Sigmoid colon (tissue), 7 donors: Measurements from ENCODE around the gene RORB. TPM values are rescaled to one million over a fixed set of nuclear protein-coding genes. Genes with fewer than 3 reads are reported as not detected.

Experiments used
- DNase-seq: peaks from one replicate; pipeline ENCODE4 v3.0.0-alpha.2; 2019
- H3K27ac ChIP-seq, 4 donors: fragments of 200-600 bp; sonication (generic); one replicate each; pipeline ENCODE4 v1.5.1; 2016 to 2019; ENCODE audit warnings: mild to moderate bottlenecking in 1 of 4
- H3K27me3 ChIP-seq, 3 donors: fragments of 200-600 bp; sonication (generic); one replicate each; pipeline ENCODE4 v1.5.1; 2019; ENCODE audit warnings: mild to moderate bottlenecking in 1 of 3
- H3K36me3 ChIP-seq, 4 donors: fragments of 200-600 bp; sonication (generic); one replicate each; pipeline ENCODE4 v1.5.1; 2016 to 2019
- H3K4me1 ChIP-seq, 4 donors: fragments of 200-600 bp; sonication (generic); one replicate each; pipeline ENCODE4 v1.5.1; 2017 to 2019
- H3K4me3 ChIP-seq, 4 donors: fragments of 200-600 bp; sonication (generic); one replicate each; pipeline ENCODE4 v1.5.1; 2017 to 2019; ENCODE audit warnings: mild to moderate bottlenecking in 2 of 4, moderate library complexity in 1 of 4
- H3K9me3 ChIP-seq, 4 donors: fragments of 200-600 bp in 3 of 4; sonication (generic) in 3 of 4; one replicate each; pipeline versions ENCODE4 v1.5.1 to v1.6.1; 2013 to 2019
- CTCF ChIP-seq, 4 experiments: fragments of 450-650 bp in 3 of 4; fragments of 200-600 bp in 1 of 4; IDR thresholded peaks; one replicate each; pipeline ENCODE4 v1.5.1; 2016 to 2019; ENCODE audit warnings: antibody characterized with exemption in 4 of 4, mild to moderate bottlenecking in 3 of 4, moderate library complexity in 2 of 4
- EP300 ChIP-seq, 4 donors: sonication (generic); formaldehyde crosslinking; IDR thresholded peaks; one replicate each; pipeline ENCODE4 v1.6.1; 2017; ENCODE audit warnings: antibody characterized with exemption in 4 of 4
- POLR2A ChIP-seq, 2 donors: fragments of 450-650 bp; IDR thresholded peaks; one replicate each; pipeline ENCODE4 v1.6.1; 2016; ENCODE audit warnings: antibody characterized with exemption in 2 of 2, mild to moderate bottlenecking in 2 of 2, moderate library complexity in 2 of 2
- POLR2AphosphoS5 ChIP-seq, 4 donors: sonication (generic); formaldehyde crosslinking; IDR thresholded peaks; one replicate each; pipeline ENCODE4 v1.6.1; 2017; ENCODE audit warnings: antibody characterized with exemption in 4 of 4
- WGBS, 2 donors: extraction: QIAGEN DNeasy Blood & Tissue Kit; methylation state at CpG; one replicate each; pipeline ENCODE4 v1.1.7; 2013; 5-methylcytosine and 5-hydroxymethylcytosine counted together
- intact Hi-C: fragments of 100-400 bp; cut with DNase I; formaldehyde crosslinking; loops from one replicate; pipeline ENCODE4 v1.15.1; 2023
- polyA plus RNA-seq, 3 donors: library from polyadenylated mRNA; stranded (reverse); fragments of 200-250 nt; gene quantifications; one replicate each; pipeline ENCODE4 v1.2.3, GENCODE V29; 2013
- total RNA-seq, 4 donors: library from RNA; depleted of rRNA; stranded (reverse); fragments of >200 nt; gene quantifications; one replicate each; pipeline ENCODE4 v1.1.0, GENCODE V29; 2016
- donor health status: healthy with polysubstance abuse.
- donor health status: Bipolar disorder and iron deficiency.
- donor health status: healthy.

RORB gene
- total and polyA plus RNA-seq, 7 donors = 0.03 to 1.9 (median 0.82) TPM; not detected in 2

GRCh38 chr9:74696520-74696919 lies 199.4 kb downstream of the RORB start:
- Histone ChIP-seq H3K4me3 (no peak overlapping the region), H3K36me3 (no peaks in the 10 kb centered on the region), H3K9me3 (no peaks in the 10 kb centered on the region), H3K27ac (no peak overlapping the region), H3K27me3 (no peaks in the 10 kb centered on the region), H3K4me1 (no peaks in the 10 kb centered on the region)
- TF ChIP-seq CTCF (IDR thresholded peaks at IDR 0.05) (no peak), POLR2A (IDR thresholded peaks at IDR 0.05) (no peak), EP300 (IDR thresholded peaks at IDR 0.05) (no peak), POLR2AphosphoS5 (IDR thresholded peaks at IDR 0.05) (no peak)
- 71 to 78% methylated on average over 1 of the region's 1 CpG for WGBS, 2 donors
- intact Hi-C loops = no loop called here
- DNase-seq = no peak

- Histone ChIP-seq H3K36me3 (no peaks in the 10 kb centered on the region), H3K4me1 (no peaks in the 10 kb centered on the region), H3K4me3 (no peak overlapping the region), H3K9me3 (no peaks in the 10 kb centered on the region), H3K27ac (no peak overlapping the region), H3K27me3 (no peaks in the 10 kb centered on the region)
- intact Hi-C loops = no loop called here
- TF ChIP-seq CTCF (IDR thresholded peaks at IDR 0.05) (no peak), POLR2A (IDR thresholded peaks at IDR 0.05) (no peak), EP300 (IDR thresholded peaks at IDR 0.05) (no peak), POLR2AphosphoS5 (IDR thresholded peaks at IDR 0.05) (no peak)
- DNase-seq = no peak
- WGBS, 2 donors = 39 to 54% methylated on average over 2 of the region's 2 CpGs
Observed at GRCh38 chr9:74697535-74697934, 200.4 kb downstream of the RORB start.

GRCh38 chr9:74711341-74711740 lies 214.2 kb downstream of the RORB start:
- DNase-seq = no peak
- intact Hi-C loops = no loop called here
- Histone ChIP-seq H3K36me3 (no peaks in the 10 kb centered on the region), H3K27me3 (no peaks in the 10 kb centered on the region), H3K4me3 (no peak overlapping the region), H3K27ac (no peak overlapping the region), H3K9me3 (no peaks in the 10 kb centered on the region), H3K4me1 (no peaks in the 10 kb centered on the region)
- TF ChIP-seq POLR2AphosphoS5 (IDR thresholded peaks at IDR 0.05) (no peak), EP300 (IDR thresholded peaks at IDR 0.05) (no peak), POLR2A (IDR thresholded peaks at IDR 0.05) (no peak), CTCF (IDR thresholded peaks at IDR 0.05) (no peak)
- 45 to 61% methylated on average over 5 of the region's 5 CpGs for WGBS, 2 donors

GRCh38 chr9:74718709-74719108 lies 221.6 kb downstream of the RORB start:
- Histone ChIP-seq H3K27me3 (no peaks in the 10 kb centered on the region), H3K4me1 (no peaks in the 10 kb centered on the region), H3K27ac (no peak overlapping the region), H3K9me3 (no peaks in the 10 kb centered on the region), H3K36me3 (no peaks in the 10 kb centered on the region), H3K4me3 (no peak overlapping the region)
- 92 to 97% methylated on average over 2 of the region's 2 CpGs for WGBS, 2 donors
- intact Hi-C loops = no loop called here
- DNase-seq = no peak
- TF ChIP-seq EP300 (IDR thresholded peaks at IDR 0.05) (no peak), POLR2AphosphoS5 (IDR thresholded peaks at IDR 0.05) (no peak), POLR2A (IDR thresholded peaks at IDR 0.05) (no peak), CTCF (IDR thresholded peaks at IDR 0.05) (no peak)

GRCh38 chr9:74719306-74719705 lies 222.2 kb downstream of the RORB start:
- H3K27ac ChIP-seq = no peak overlapping the region
- no peak for DNase-seq
- intact Hi-C loops = no loop called here
- TF ChIP-seq CTCF (IDR thresholded peaks at IDR 0.05) (no peak), POLR2AphosphoS5 (IDR thresholded peaks at IDR 0.05) (no peak), EP300 (IDR thresholded peaks at IDR 0.05) (no peak), POLR2A (IDR thresholded peaks at IDR 0.05) (no peak)
- WGBS, 2 donors = 69 to 77% methylated on average over 1 of the region's 1 CpG
- no peaks in the 10 kb centered on the region for H3K27me3 ChIP-seq
- no peaks in the 10 kb centered on the region for H3K4me1 ChIP-seq
- no peak overlapping the region for H3K4me3 ChIP-seq
- no peaks in the 10 kb centered on the region for H3K9me3 ChIP-seq
- H3K36me3 ChIP-seq = no peaks in the 10 kb centered on the region
